GM23248 (cell line): ENCODE measurements around the gene TLE2. TPM values are rescaled to one million over a fixed set of nuclear protein-coding genes. Genes with fewer than 3 reads are reported as not detected.

Source experiments
- DNase-seq: peaks from one replicate; pipeline ENCODE4 v3.0.0-alpha.2; 2015
- H2AFZ ChIP-seq: fragments of 200-600 bp; sonication (generic); 2 replicates; pipeline ENCODE4 v1.6.1; 2016; ENCODE audit warnings: antibody characterized with exemption
- H3F3A ChIP-seq: fragments of 200-600 bp; sonication (generic); 2 replicates; pipeline ENCODE4 v1.6.1; 2016; ENCODE audit warnings: mild to moderate bottlenecking, antibody characterized with exemption, mixed run types; ENCODE audit not compliant: insufficient read depth
- H3K27ac ChIP-seq: fragments of 200-600 bp; sonication (generic); 2 replicates; pipeline ENCODE4 v1.5.1; 2016; ENCODE audit warnings: mild to moderate bottlenecking
- H3K27me3 ChIP-seq: fragments of 200-600 bp; sonication (generic); replicated peaks from 2 replicates; pipeline ENCODE4 v1.6.1; 2016; ENCODE audit warnings: mild to moderate bottlenecking; ENCODE audit not compliant: insufficient read depth
- H3K36me3 ChIP-seq: fragments of 200-600 bp; sonication (generic); 2 replicates; pipeline ENCODE4 v1.6.1; 2016; ENCODE audit warnings: low read depth, mild to moderate bottlenecking
- H3K4me1 ChIP-seq: fragments of 200-600 bp; sonication (generic); 2 replicates; pipeline ENCODE4 v1.6.1; 2016; ENCODE audit warnings: mild to moderate bottlenecking; ENCODE audit not compliant: insufficient read depth
- H3K4me2 ChIP-seq: fragments of 200-600 bp; sonication (generic); one replicate; pipeline ENCODE4 v1.6.1; 2016; ENCODE audit warnings: mild to moderate bottlenecking; ENCODE audit not compliant: unreplicated experiment
- H3K4me3 ChIP-seq: fragments of 200-600 bp; sonication (generic); 2 replicates; pipeline ENCODE4 v1.5.1; 2016; ENCODE audit warnings: mild to moderate bottlenecking
- H3K79me2 ChIP-seq: fragments of 200-600 bp; sonication (generic); 2 replicates; pipeline ENCODE4 v1.6.1; 2016; ENCODE audit warnings: mild to moderate bottlenecking; ENCODE audit not compliant: insufficient read depth
- H3K9ac ChIP-seq: fragments of 200-600 bp; sonication (generic); 2 replicates; pipeline ENCODE4 v1.6.1; 2016; ENCODE audit warnings: mild to moderate bottlenecking
- H3K9me2 ChIP-seq: fragments of 200-600 bp; sonication (generic); 2 replicates; pipeline ENCODE4 v1.6.1; 2016; ENCODE audit warnings: mixed run types, mild to moderate bottlenecking, moderate library complexity; ENCODE audit not compliant: insufficient read depth
- H3K9me3 ChIP-seq: fragments of 200-600 bp; sonication (generic); one replicate; pipeline ENCODE4 v1.6.1; 2017; ENCODE audit warnings: low read depth
- H4K20me1 ChIP-seq: fragments of 200-600 bp; sonication (generic); 2 replicates; pipeline ENCODE4 v1.6.0; 2016; ENCODE audit not compliant: insufficient read depth
- EZH2 ChIP-seq: fragments of 200-600 bp; sonication (generic); IDR thresholded peaks from 2 replicates; pipeline ENCODE4 v1.6.1; 2018; ENCODE audit warnings: antibody characterized with exemption, mild to moderate bottlenecking; ENCODE audit not compliant: insufficient read depth, poor library complexity, severe bottlenecking
- EZH2phosphoT487 ChIP-seq: fragments of 200-600 bp; sonication (generic); IDR thresholded peaks from 2 replicates; pipeline ENCODE4 v1.6.1; 2018; ENCODE audit warnings: antibody characterized with exemption, moderate library complexity, mild to moderate bottlenecking, low read depth; ENCODE audit not compliant: insufficient read depth
- WGBS, 2 experiments: methylation state at CpG; one replicate each; pipeline ENCODE4 v1.1.6; 2015 to 2017; ENCODE audit warnings: low lambda C conversion rate in 2 of 2, low coverage in 1 of 2; ENCODE audit errors: missing lambda C conversion rate in 2 of 2; 5-methylcytosine and 5-hydroxymethylcytosine counted together
- in situ Hi-C: fragments of 300-500 bp; cut with MboI; formaldehyde crosslinking; loops from 2 replicates; pipeline ENCODE4 v1.15.0; 2020
- polyA plus RNA-seq: library from polyadenylated mRNA; unstranded; fragments of >200 nt; fragmentation: Nextera tagmentation; extraction: Ambion mirVana; gene quantifications from 2 replicates; pipeline ENCODE4 v1.2.1, GENCODE V29; 2016
- total RNA-seq: library from RNA; depleted of rRNA; stranded (reverse); fragments of >200 nt; shearing (Covaris generic); gene quantifications from 2 replicates; pipeline ENCODE4 v1.2.3, GENCODE V29; 2014

Gene TLE2
- total and polyA plus RNA-seq, 2 experiments from 2014 or later, result 3.6 to 10.1 TPM

DNA sequence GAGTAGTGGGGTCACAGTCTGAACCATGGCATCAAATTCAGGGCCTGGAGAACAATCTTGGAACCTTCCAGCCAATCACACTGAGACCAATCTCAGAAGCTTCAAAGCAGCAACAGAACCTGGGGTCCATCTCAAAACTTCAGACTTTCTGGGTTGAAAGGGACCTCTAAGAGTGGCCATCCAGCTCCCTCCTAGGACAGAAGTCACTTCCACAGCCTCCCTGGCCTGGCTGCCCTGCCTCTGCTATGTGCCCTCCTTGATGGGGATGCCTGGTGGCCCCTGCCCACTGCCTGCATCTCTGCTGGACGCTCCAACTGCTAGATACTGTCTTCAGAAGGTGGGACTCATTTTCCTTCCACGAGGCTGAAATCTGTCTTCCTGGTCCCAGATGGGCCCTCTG is 1.8 kb downstream of the TLE2 start:
- no peak overlapping the region for H2AFZ ChIP-seq
- no peaks in the 10 kb centered on the region for H4K20me1 ChIP-seq
- no peak overlapping the region for H3K4me3 ChIP-seq
- no peak overlapping the region for H3K9ac ChIP-seq
- no peak overlapping the region for H3K4me2 ChIP-seq
- H3F3A ChIP-seq, result 0 out of 2 replicates have a peak, but pooled peaks cover 4% of the 10 kb centered on the region
- no peaks in the 10 kb centered on the region for H3K36me3 ChIP-seq
- TF ChIP-seq EZH2 (no peak), EZH2phosphoT487 (no peak)
- H3K4me1 ChIP-seq, result no peaks in the 10 kb centered on the region
- 70 to 75% methylated on average over 2 of the region's 2 CpGs for WGBS, 2 experiments
- H3K79me2 ChIP-seq, result no peaks in the 10 kb centered on the region
- H3K9me3 ChIP-seq, result no peaks in the 10 kb centered on the region
- in situ Hi-C loops, result no loop called here
- H3K9me2 ChIP-seq, result no peaks in the 10 kb centered on the region
- H3K27ac ChIP-seq, result no peak overlapping the region
- DNase-seq, result no peak
- no peaks in the 10 kb centered on the region for H3K27me3 ChIP-seq

DNA sequence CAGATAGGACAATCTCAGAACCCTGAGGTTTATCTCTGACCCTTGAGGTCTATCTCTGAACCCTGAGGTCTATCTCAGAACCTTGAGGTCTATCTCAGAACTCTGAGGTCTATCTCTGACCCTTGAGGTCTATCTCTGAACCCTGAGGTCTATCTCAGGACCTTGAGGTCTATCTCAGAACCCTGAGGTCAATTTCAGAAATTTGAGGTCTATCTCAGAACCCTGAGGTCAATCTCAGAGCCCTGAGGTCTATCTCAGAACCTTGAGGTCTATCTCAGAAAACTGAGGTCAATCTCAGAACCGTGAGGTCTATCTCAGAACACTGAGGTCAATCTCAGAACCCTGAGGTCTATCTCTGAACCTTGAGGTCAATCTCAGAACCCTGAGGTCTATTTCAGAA is 2.3 kb downstream of the TLE2 start:
- H3K9me2 ChIP-seq, result no peaks in the 10 kb centered on the region
- no peaks in the 10 kb centered on the region for H3K27me3 ChIP-seq
- no peak overlapping the region for H2AFZ ChIP-seq
- in situ Hi-C loops, result no loop called here
- WGBS, 2 experiments, result 80 to 92% methylated on average over 1 of the region's 1 CpG
- no peak for DNase-seq
- H3K36me3 ChIP-seq, result no peaks in the 10 kb centered on the region
- no peak overlapping the region for H3K4me2 ChIP-seq
- 0 out of 2 replicates have a peak, but pooled peaks cover 4% of the 10 kb centered on the region for H3F3A ChIP-seq
- H4K20me1 ChIP-seq, result no peaks in the 10 kb centered on the region
- no peak overlapping the region for H3K27ac ChIP-seq
- no peak overlapping the region for H3K9ac ChIP-seq
- TF ChIP-seq EZH2, result no peak
- H3K4me1 ChIP-seq, result no peaks in the 10 kb centered on the region
- no peaks in the 10 kb centered on the region for H3K9me3 ChIP-seq
- no peak overlapping the region for H3K4me3 ChIP-seq
- H3K79me2 ChIP-seq, result no peaks in the 10 kb centered on the region

DNA sequence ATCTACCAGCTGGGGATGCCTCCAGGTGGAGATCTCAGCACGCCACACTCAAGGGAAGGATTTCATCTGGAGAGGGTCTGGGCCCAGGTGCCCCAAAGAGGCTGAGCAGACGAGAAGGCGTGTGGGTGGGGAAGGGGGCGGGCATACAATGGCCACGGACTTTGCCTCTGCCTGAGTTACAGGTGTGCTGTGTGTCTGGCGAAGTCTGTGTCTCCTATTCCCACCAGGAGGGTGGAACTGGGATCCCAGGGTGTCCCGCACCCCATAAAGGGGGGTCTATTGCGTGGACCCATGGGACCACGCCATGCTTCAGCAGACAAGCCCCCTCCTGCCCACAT is 3.6 kb downstream of the TLE2 start:
- no peaks in the 10 kb centered on the region for H3K9me3 ChIP-seq
- H3K36me3 ChIP-seq, result no peaks in the 10 kb centered on the region
- no peak overlapping the region for H3K4me3 ChIP-seq
- WGBS, 2 experiments, result 84 to 90% methylated on average over 8 to 9 of the region's 9 CpGs
- DNase-seq, result no peak
- no peaks in the 10 kb centered on the region for H3K79me2 ChIP-seq
- no peaks in the 10 kb centered on the region for H3F3A ChIP-seq
- TF ChIP-seq EZH2phosphoT487 (no peak), EZH2 (no peak)
- H3K27ac ChIP-seq, result no peak overlapping the region
- H3K9ac ChIP-seq, result no peak overlapping the region
- in situ Hi-C loops, result no loop called here
- no peaks in the 10 kb centered on the region for H3K9me2 ChIP-seq
- H3K27me3 ChIP-seq, result no peaks in the 10 kb centered on the region
- H4K20me1 ChIP-seq, result no peaks in the 10 kb centered on the region
- no peaks in the 10 kb centered on the region for H3K4me1 ChIP-seq
- no peak overlapping the region for H2AFZ ChIP-seq
- no peak overlapping the region for H3K4me2 ChIP-seq

DNA sequence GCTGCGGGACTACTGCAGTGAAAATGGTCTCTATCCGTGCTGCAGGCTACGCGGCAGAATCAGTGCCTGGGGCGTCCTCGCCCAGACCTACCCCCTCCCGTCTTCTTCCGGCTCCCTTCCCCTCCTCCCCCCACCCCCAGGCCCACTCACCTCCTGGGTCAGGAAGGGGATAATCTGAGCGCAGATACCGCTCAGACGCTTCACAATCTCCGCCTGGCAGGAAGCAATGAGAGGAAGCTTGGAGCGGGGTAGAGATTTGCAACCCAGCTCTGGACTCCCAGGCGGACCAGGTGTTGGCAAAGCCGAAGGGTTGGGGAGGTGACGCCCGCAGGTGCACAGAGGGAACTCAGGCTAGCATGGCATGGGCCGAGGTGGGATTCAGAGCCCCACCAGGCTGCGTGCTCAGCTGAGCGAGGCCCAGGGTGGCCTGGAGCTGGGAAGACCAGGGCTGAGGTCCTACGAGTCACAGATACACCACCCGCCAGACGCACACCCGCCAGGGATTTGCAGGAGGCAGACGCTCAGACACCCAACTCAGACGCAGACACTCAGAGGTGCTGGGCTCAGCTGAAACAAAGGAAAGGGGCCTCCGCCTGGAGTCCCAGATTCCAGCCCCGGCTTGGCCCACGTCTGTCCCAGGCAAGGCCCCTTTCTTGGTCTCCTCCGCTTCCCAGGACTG is 4.1 kb downstream of the TLE2 start:
- H3K9me3 ChIP-seq, result no peaks in the 10 kb centered on the region
- no peak overlapping the region for H3K4me2 ChIP-seq
- no peak overlapping the region for H3K9ac ChIP-seq
- H4K20me1 ChIP-seq, result no peaks in the 10 kb centered on the region
- no peak overlapping the region for H3K4me3 ChIP-seq
- H3K27me3 ChIP-seq, result no peaks in the 10 kb centered on the region
- no peaks in the 10 kb centered on the region for H3K9me2 ChIP-seq
- H3F3A ChIP-seq, result no peaks in the 10 kb centered on the region
- no peak overlapping the region for H3K27ac ChIP-seq
- 91% methylated on average over 24 to 29 of the region's 30 CpGs for WGBS, 2 experiments
- H3K79me2 ChIP-seq, result no peaks in the 10 kb centered on the region
- H2AFZ ChIP-seq, result no peak overlapping the region
- H3K4me1 ChIP-seq, result no peaks in the 10 kb centered on the region
- no peaks in the 10 kb centered on the region for H3K36me3 ChIP-seq
- TF ChIP-seq EZH2phosphoT487 (no peak), EZH2 (no peak)
- no peak for DNase-seq
- in situ Hi-C loops, result no loop called here

DNA sequence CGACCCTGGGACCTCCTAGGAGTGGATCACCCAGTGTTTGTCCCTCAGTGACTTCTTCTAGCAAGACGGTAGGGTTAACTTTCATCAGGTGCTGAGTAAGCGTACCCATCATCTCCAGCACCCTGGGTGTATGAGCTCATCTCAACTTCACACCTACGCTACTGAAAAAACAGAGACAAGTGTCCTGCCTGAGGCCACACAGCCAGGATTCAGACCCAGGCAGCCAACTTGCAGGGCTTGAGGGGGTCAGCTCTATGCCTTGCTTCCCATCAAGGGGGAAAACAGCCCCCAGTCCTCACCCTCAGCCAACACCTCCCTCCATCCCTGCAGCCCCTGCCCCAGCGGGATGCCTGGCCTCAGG is 4.6 kb downstream of the TLE2 start:
- H2AFZ ChIP-seq, result no peak overlapping the region
- H3K27ac ChIP-seq, result no peak overlapping the region
- H3K79me2 ChIP-seq, result no peaks in the 10 kb centered on the region
- 65 to 67% methylated on average over 5 of the region's 5 CpGs for WGBS, 2 experiments
- no peak for DNase-seq
- H3K27me3 ChIP-seq, result no peaks in the 10 kb centered on the region
- in situ Hi-C loops, result no loop called here
- H3K4me2 ChIP-seq, result no peak overlapping the region
- no peaks in the 10 kb centered on the region for H3K4me1 ChIP-seq
- no peaks in the 10 kb centered on the region for H3F3A ChIP-seq
- no peaks in the 10 kb centered on the region for H3K9me3 ChIP-seq
- H3K36me3 ChIP-seq, result no peaks in the 10 kb centered on the region
- H3K4me3 ChIP-seq, result no peak overlapping the region
- no peak overlapping the region for H3K9ac ChIP-seq
- H3K9me2 ChIP-seq, result no peaks in the 10 kb centered on the region
- H4K20me1 ChIP-seq, result no peaks in the 10 kb centered on the region
- TF ChIP-seq EZH2, result no peak
- TF ChIP-seq EZH2phosphoT487, result no peak
